Thyroid gland (tissue), 4 donors: ENCODE data around the gene LIMCH1. TPM values are rescaled to one million over a fixed set of nuclear protein-coding genes. Genes with fewer than 3 reads are reported as not detected.

Experiments
- DNase-seq, 2 donors: peaks; one replicate each; pipeline ENCODE4 v3.0.0-alpha.2; 2019
- H3K27ac ChIP-seq, 3 donors: fragments of 200-600 bp; sonication (generic); 1 replicate in 2 of 3; 2 replicates in 1 of 3; pipeline ENCODE4 v1.5.1; 2016 to 2019; ENCODE audit warnings: mild to moderate bottlenecking in 1 of 3, moderate library complexity in 1 of 3
- H3K27me3 ChIP-seq: fragments of 200-600 bp; sonication (generic); one replicate; pipeline ENCODE4 v1.5.1; 2019
- H3K36me3 ChIP-seq, 2 donors: fragments of 200-600 bp; sonication (generic); one replicate each; pipeline ENCODE4 v1.5.1; 2016 to 2019
- H3K4me1 ChIP-seq, 2 donors: fragments of 200-600 bp; sonication (generic); one replicate each; pipeline ENCODE4 v1.5.1; 2017 to 2019
- H3K4me3 ChIP-seq, 3 donors: fragments of 200-600 bp; sonication (generic); replicated peaks in 1 of 3; 1 replicate in 2 of 3; 2 replicates in 1 of 3; pipeline ENCODE4 v1.5.1; 2016; ENCODE audit warnings: mild to moderate bottlenecking in 1 of 3
- H3K9me3 ChIP-seq: fragments of 200-600 bp; sonication (generic); one replicate; pipeline ENCODE4 v1.5.1; 2017
- POLR2A ChIP-seq, 2 donors: fragments of 450-650 bp; IDR thresholded peaks; one replicate each; pipeline ENCODE4 v1.6.1; 2017; ENCODE audit warnings: antibody characterized with exemption in 2 of 2, mild to moderate bottlenecking in 2 of 2, moderate library complexity in 1 of 2
- WGBS, 2 donors: methylation state at CpG; one replicate each; pipeline ENCODE4 v1.1.5; 2017; 5-methylcytosine and 5-hydroxymethylcytosine counted together
- intact Hi-C: fragments of 100-400 bp; cut with DNase I; formaldehyde crosslinking; loops from one replicate; pipeline ENCODE4 v1.15.1; 2023
- total RNA-seq, 4 donors: library from RNA; depleted of rRNA; stranded (reverse); fragments of >200 nt; gene quantifications; one replicate each; pipeline ENCODE4 v1.2.3, GENCODE V29; 2016
- TF ChIP-seq, protein P1 (sequence below), 6 experiments: fragments of 200-600 bp in 3 of 6; fragments of 450-650 bp in 3 of 6; sonication (generic) in 3 of 6; IDR thresholded peaks; one replicate each; pipeline ENCODE4 v1.5.1; 2016 to 2019; ENCODE audit warnings: antibody characterized with exemption in 6 of 6, mild to moderate bottlenecking in 2 of 6, inconsistent platforms in 1 of 6, moderate library complexity in 1 of 6

The LIMCH1 gene
- total RNA-seq, 4 donors from 2014 or later = 136 to 267 (median 156) TPM

DNA sequence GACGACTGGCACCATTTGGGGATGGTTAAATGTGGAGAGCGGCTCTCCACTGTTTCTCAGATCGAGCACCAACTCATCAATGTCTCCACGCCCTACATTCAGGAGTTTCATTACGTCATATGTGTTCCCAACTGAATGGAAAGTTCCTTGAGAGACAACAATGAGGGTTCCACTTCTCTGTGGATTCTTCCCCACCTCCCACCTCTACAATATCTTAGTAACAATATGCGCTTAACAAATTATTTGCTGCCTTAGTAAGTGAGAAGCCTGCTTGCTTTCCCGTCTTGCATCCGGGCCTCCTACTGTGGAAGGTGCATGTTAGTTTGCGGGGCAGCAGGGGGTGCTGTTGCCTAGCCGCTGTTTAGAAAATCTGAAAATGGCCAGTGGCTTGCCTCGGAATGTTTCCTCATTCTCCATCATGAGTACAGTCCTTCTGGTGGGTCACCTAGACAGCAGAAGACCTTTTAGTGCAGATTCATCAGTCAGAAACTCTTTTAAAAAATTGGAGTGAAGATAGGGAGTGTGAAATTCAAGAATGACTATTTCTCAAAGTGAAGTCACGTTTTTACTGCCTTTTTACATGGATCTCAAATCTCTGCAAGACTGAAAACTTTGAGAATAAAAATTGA lies 154.9 kb downstream of the LIMCH1 start:
- intact Hi-C loops = loop anchor here (10.0 kb wide), 1 partner anchor 192 kb away; no protein-coding TSS in a partner anchor
- H3K36me3 ChIP-seq = peaks cover 28 to 41% of the 10 kb centered on the region in 2 donors

DNA sequence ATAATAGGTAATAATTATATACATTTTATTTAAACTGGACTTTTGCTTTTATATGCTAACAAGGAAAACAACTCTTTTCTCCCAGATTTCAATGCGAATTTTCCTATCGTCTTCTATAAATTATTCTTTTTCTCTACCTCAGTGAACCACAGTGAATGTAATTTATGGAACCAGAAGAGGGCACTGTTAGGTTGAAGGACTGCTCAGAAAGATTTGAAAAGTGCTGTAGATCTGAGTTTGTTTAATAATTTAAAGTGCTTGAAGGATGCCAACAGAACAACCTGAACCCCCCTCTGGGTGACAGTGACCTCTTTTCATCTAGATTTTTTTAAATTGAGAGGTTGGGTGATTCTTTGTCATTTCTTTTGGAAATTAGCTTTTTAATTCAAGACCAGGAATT lies 155.7 kb downstream of the LIMCH1 start:
- DNase-seq = no peak
- intact Hi-C loops = loop anchor here (10.0 kb wide), 1 partner anchor 191 kb away; no protein-coding TSS in a partner anchor
- TF ChIP-seq, protein P1, sequence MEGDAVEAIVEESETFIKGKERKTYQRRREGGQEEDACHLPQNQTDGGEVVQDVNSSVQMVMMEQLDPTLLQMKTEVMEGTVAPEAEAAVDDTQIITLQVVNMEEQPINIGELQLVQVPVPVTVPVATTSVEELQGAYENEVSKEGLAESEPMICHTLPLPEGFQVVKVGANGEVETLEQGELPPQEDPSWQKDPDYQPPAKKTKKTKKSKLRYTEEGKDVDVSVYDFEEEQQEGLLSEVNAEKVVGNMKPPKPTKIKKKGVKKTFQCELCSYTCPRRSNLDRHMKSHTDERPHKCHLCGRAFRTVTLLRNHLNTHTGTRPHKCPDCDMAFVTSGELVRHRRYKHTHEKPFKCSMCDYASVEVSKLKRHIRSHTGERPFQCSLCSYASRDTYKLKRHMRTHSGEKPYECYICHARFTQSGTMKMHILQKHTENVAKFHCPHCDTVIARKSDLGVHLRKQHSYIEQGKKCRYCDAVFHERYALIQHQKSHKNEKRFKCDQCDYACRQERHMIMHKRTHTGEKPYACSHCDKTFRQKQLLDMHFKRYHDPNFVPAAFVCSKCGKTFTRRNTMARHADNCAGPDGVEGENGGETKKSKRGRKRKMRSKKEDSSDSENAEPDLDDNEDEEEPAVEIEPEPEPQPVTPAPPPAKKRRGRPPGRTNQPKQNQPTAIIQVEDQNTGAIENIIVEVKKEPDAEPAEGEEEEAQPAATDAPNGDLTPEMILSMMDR (IDR thresholded peaks at IDR 0.05) = peak in 2 of 6 experiments; percentile 22 to 47
- no peak for TF ChIP-seq POLR2A (IDR thresholded peaks at IDR 0.05)
- Histone ChIP-seq H3K27me3 (no peaks in the 10 kb centered on the region), H3K36me3 (peaks cover 31 to 33% of the 10 kb centered on the region in 2 donors), H3K4me1 (peaks cover 0 to 5% of the 10 kb centered on the region in 2 donors), H3K9me3 (no peaks in the 10 kb centered on the region), H3K4me3 (no peak overlapping the region), H3K27ac (no peak overlapping the region)
- WGBS, 2 donors = 34 to 38% methylated on average over 2 of the region's 2 CpGs

More for the DNA sequence above, 154.9 kb downstream of the LIMCH1 start:
- Histone ChIP-seq H3K4me1 (peaks cover 0 to 5% of the 10 kb centered on the region in 2 donors), H3K27ac (no peak overlapping the region), H3K27me3 (no peaks in the 10 kb centered on the region), H3K9me3 (no peaks in the 10 kb centered on the region), H3K4me3 (no peak overlapping the region)
- 59 to 64% methylated on average over 12 of the region's 12 CpGs for WGBS, 2 donors
- peak; percentile 12 to 16 for DNase-seq
- TF ChIP-seq, protein P1 (IDR thresholded peaks at IDR 0.05) = peak; percentile 30 to 71 (median 50)
- TF ChIP-seq POLR2A (IDR thresholded peaks at IDR 0.05) = no peak

DNA sequence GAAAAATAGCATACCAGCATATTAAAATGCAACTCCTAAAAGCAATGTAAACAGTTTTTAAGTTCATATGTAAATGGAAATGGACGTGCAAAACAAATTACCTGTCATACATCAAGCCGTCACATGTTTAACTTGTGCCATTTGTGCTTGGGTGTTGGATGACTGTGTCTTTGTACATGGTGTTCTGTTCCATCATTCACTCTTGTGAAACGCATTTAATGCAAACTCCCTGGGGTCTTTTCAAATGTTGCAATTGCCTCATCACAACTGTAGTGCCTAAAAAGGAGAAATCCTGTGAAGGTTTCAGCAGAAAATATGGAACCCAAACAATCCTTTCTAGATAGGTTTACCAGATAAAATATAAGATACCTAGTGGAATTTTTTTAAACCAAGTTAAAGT lies 158.2 kb downstream of the LIMCH1 start:
- no peaks in the 10 kb centered on the region for H3K9me3 ChIP-seq
- intact Hi-C loops = loop anchor here (10.0 kb wide), 1 partner anchor 189 kb away; no protein-coding TSS in a partner anchor
- WGBS, 2 donors = 89 to 93% methylated on average over 3 of the region's 3 CpGs

DNA sequence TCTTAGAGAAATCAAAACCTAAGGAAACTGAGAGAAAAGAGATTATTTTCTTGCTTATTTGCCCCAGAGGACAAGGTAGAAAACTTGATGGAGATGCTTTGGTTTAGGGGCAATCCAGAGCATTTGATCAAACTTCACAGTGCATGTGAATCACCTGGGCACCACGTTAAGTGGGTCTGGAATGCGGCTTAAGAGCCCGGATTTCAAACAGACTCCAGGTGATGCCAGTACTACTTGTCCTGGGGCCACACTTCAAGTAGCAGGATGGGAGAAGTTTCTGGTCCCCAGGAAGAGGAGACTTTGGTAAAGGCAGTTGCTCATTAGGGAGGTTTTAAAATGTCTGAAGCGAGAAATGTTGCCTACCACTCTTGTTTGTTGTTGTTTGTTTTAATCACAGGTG lies 158.8 kb downstream of the LIMCH1 start:
- H3K27me3 ChIP-seq = no peaks in the 10 kb centered on the region
- intact Hi-C loops = loop anchor here (10.0 kb wide), 1 partner anchor 188 kb away; no protein-coding TSS in a partner anchor
- H3K27ac ChIP-seq = no peak overlapping the region
- no peak overlapping the region for H3K4me3 ChIP-seq
- WGBS, 2 donors = 46 to 54% methylated on average over 4 of the region's 4 CpGs
- H3K9me3 ChIP-seq = no peaks in the 10 kb centered on the region
- DNase-seq = peak; percentile 64 to 71
- peaks cover 0 to 5% of the 10 kb centered on the region in 2 donors for H3K4me1 ChIP-seq
- no peak for TF ChIP-seq POLR2A (IDR thresholded peaks at IDR 0.05)
- TF ChIP-seq, protein P1 (IDR thresholded peaks at IDR 0.05) = no peak
- peaks cover 11% of the 10 kb centered on the region in 2 donors for H3K36me3 ChIP-seq

More for the DNA sequence above, 158.2 kb downstream of the LIMCH1 start:
- Histone ChIP-seq H3K27me3 (no peaks in the 10 kb centered on the region), H3K4me1 (peaks cover 0 to 5% of the 10 kb centered on the region in 2 donors), H3K36me3 (peaks cover 13 to 15% of the 10 kb centered on the region in 2 donors), H3K4me3 (no peak overlapping the region), H3K27ac (no peak overlapping the region)
- no peak for DNase-seq
- no peak for TF ChIP-seq POLR2A (IDR thresholded peaks at IDR 0.05)
- TF ChIP-seq, protein P1 (IDR thresholded peaks at IDR 0.05) = no peak

DNA sequence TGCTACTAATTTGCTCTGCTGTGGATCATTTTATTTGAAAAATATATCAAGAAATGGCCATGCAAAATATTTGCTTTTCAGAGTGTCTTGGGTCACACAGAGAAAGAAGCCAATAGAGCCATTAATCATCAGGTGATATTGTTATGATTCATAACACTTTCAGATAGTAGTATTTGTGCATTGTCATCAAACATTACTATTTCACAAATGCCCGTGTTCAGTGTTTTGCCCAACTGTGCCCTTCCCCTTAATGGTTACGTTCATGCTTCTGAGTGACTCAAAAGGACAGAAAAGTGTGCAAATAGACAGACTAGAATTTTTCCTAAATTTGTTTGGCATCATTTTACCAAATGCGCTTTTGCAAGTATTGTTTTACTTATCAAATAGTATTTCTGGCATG lies 164.0 kb downstream of the LIMCH1 start:
- peaks cover 6 to 11% of the 10 kb centered on the region in 2 donors for H3K36me3 ChIP-seq
- H3K27ac ChIP-seq = no peak overlapping the region
- WGBS, 2 donors = 87 to 96% methylated on average over 3 of the region's 3 CpGs
- no peaks in the 10 kb centered on the region for H3K4me1 ChIP-seq
- no peaks in the 10 kb centered on the region for H3K9me3 ChIP-seq
- intact Hi-C loops = no loop called here
- DNase-seq = no peak
- H3K27me3 ChIP-seq = no peaks in the 10 kb centered on the region
- TF ChIP-seq, protein P1 (IDR thresholded peaks at IDR 0.05) = no peak
- TF ChIP-seq POLR2A (IDR thresholded peaks at IDR 0.05) = no peak
- no peak overlapping the region for H3K4me3 ChIP-seq
